ENCODE measurements around the gene TNIK.
"Not testable (repeated sequence)": the region's sequence is repeated elsewhere in the genome, so short reads cannot be mapped to it uniquely, and the experiment has no call there.

The TNIK gene

GRCh38 chr3:171250444-171250843, 209.8 kb downstream of the TNIK start:
- no peak for DNase-seq (ENCODE audit: low read depth)

GRCh38 chr3:171249245-171249644, 211.0 kb downstream of the TNIK start:
- no peak for DNase-seq (ENCODE audit: low read depth)

- no peak for DNase-seq (ENCODE audit: low read depth)
Observed at GRCh38 chr3:171248426-171249111, 211.6 kb downstream of the TNIK start.

GRCh38 chr3:171245796-171246765, 214.1 kb downstream of the TNIK start:
- no peak for DNase-seq (ENCODE audit: low read depth)

- DNase-seq (ENCODE audit: low read depth), result no peak
Observed at GRCh38 chr3:171242951-171243350, 217.3 kb downstream of the TNIK start.

- DNase-seq (ENCODE audit: low read depth), result no peak
Observed at GRCh38 chr3:171242170-171242569, 218.0 kb downstream of the TNIK start.

- not testable (repeated sequence) for DNase-seq (ENCODE audit: low read depth)
Observed at GRCh38 chr3:171241655-171242054, 218.6 kb downstream of the TNIK start.

GRCh38 chr3:171240504-171240835, 219.7 kb downstream of the TNIK start:
- no peak for DNase-seq (ENCODE audit: low read depth)

GRCh38 chr3:171239757-171240503, 220.3 kb downstream of the TNIK start:
- no peak for DNase-seq (ENCODE audit: low read depth)

GRCh38 chr3:171237009-171237385, 223.2 kb downstream of the TNIK start:
- no peak for DNase-seq (ENCODE audit: low read depth)

GRCh38 chr3:171236265-171237008, 223.8 kb downstream of the TNIK start:
- DNase-seq (ENCODE audit: low read depth), result no peak

GRCh38 chr3:171234298-171235010, 225.8 kb downstream of the TNIK start:
- no peak for DNase-seq (ENCODE audit: low read depth)

- no peak for DNase-seq (ENCODE audit: low read depth)
Observed at GRCh38 chr3:171231361-171231760, 228.8 kb downstream of the TNIK start.

- DNase-seq (ENCODE audit: low read depth), result peak; percentile 13
Observed at GRCh38 chr3:171230865-171231264, 229.3 kb downstream of the TNIK start.

GRCh38 chr3:171229173-171229572, 231.0 kb downstream of the TNIK start:
- DNase-seq (ENCODE audit: low read depth), result no peak

- DNase-seq (ENCODE audit: low read depth), result peak; percentile 4
Observed at GRCh38 chr3:171228240-171228639, 232.0 kb downstream of the TNIK start.

- DNase-seq (ENCODE audit: low read depth), result no peak
Observed at GRCh38 chr3:171227828-171228227, 232.4 kb downstream of the TNIK start.

- DNase-seq (ENCODE audit: low read depth), result no peak
Observed at GRCh38 chr3:171227359-171227758, 232.8 kb downstream of the TNIK start.

GRCh38 chr3:171226794-171227193, 233.4 kb downstream of the TNIK start:
- no peak for DNase-seq (ENCODE audit: low read depth)

- peak; percentile 83 for DNase-seq (ENCODE audit: low read depth)
Observed at GRCh38 chr3:171225708-171226107, 234.5 kb downstream of the TNIK start.

GRCh38 chr3:171225165-171225564, 235.0 kb downstream of the TNIK start:
- DNase-seq (ENCODE audit: low read depth), result no peak
